Bone marrow (tissue), 2 donors: ENCODE measurements around the gene OLAH.
"Not testable (repeated sequence)": the region's sequence is repeated elsewhere in the genome, so short reads cannot be mapped to it uniquely, and the experiment has no call there.

Source experiments
- DNase-seq, 2 donors: peaks; one replicate each; lab custom pipeline; 2025; lab: John Stamatoyannopoulos, UW

OLAH gene

DNA sequence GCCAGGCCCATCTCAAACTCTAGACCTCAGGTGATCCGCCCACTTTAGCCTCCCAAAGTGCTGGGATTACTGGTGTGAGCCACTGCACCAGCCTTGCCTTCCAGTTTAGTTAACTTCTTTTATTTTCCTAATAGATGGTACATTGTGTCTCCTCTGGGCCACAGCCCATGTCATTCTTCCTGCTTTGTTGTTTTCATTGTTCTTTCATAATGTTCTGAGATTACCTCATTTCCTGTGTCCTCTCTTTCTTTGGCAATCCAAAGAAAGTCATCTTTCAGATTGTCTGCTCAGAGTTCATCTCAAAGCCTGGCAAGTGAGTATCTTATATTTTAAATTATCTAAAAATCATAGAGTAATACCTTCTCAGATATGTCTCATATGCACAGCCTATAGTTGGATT, at the start of gene OLAH:
Gene OLAH, plus strand, starts transcription at position 270 of the 400 bp plus-strand sequence. CDS start 3,346 bp downstream, outside the sequence.
- no peak for DNase-seq

GRCh38 chr10:14995964-14996565, 47.7 kb upstream of the OLAH start:
- DNase-seq: no peak

- DNase-seq: not testable (repeated sequence)
Observed at GRCh38 chr10:15013530-15013929, 30.2 kb upstream of the OLAH start.

GRCh38 chr10:15015451-15015850, 28.3 kb upstream of the OLAH start:
- no peak for DNase-seq

- DNase-seq: not testable (repeated sequence)
Observed at GRCh38 chr10:15020966-15021365, 22.8 kb upstream of the OLAH start.

DNA sequence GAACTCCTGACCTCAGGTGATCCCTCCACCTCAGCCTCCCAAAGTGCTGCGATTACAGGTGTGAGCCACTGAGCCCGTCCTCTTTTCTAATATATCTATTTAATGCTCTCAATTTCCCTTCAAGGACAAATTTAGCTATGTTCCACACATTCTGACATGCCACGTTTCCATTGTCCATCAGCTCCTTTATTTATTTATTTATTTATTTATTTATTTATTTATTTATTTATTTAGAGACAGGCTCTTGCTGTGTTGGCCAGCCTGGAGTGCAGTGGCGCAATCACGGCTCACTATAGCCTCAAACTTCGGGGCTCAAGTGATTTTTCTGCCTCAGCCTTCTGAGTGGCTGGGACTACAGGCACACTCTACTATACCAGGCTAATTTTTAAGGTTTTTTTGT, 20.7 kb upstream of the OLAH start:
- DNase-seq: not testable (repeated sequence)

DNA sequence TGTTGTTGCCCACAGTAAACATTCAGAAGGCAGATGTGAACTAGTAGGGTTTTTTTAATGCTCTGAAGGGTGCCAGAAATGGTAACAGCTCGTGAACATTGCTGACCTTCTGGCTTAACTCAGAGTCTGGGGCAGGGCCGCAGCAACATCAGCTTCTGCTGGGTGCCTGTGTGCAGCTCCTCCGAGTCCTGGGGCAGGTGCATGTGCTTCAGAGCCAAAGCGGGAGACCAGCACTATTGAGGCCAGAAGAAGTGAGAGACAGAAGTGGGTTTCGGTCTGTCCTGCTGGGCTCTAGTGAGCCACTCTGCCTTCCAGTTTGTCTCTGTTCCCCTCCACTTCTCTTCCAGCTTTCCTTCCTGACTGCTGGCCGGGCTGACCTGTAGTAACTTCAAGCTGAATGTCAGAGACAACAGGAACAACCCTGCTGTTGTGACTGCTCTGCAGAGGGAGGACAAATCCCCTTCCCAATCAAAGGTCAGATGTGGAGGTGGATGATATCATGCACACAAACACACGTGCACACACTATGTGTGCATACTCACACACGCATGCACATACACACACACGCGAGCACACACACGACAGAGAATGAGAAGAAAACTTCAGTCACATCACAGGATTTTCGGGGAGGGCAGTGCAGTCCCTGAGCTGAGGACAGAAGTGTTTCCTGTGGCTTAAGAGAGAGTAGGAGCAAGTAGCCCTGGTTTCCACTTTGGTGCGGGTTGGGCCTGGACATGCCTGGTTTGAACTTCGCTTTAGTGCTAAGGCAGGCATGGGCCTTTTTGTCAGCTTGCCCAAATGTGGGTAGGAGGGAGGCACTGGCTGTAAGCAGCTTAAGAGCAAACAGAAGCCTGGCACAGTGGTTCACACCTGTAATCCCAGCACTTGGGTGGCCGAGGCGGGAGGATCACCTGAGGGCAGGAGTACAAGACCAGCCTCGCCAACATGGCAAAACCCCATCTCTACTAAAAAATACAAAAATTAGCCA, 19.4 kb upstream of the OLAH start:
- DNase-seq: not testable (repeated sequence)

DNA sequence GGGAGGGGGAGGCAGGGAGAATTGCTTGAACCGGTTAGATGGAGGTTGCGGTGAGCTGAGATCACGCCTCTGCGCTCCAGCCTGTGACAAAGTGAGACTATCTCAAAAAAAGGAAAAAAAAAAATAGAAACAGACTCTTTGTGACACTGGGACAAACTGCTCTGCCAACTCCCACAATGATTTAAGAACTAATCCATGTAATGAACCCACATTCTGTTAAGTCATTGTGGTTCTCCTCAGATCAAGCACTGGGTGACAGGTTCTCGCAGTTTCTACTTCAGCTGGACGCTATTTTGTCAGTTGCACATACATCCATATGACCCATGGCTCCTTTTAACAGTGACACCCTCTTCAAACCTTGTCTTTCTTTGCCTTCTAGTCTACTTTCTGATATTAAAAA, 18.7 kb upstream of the OLAH start:
- not testable (repeated sequence) for DNase-seq

GRCh38 chr10:15027741-15028140, 16.0 kb upstream of the OLAH start:
- DNase-seq: no peak

DNA sequence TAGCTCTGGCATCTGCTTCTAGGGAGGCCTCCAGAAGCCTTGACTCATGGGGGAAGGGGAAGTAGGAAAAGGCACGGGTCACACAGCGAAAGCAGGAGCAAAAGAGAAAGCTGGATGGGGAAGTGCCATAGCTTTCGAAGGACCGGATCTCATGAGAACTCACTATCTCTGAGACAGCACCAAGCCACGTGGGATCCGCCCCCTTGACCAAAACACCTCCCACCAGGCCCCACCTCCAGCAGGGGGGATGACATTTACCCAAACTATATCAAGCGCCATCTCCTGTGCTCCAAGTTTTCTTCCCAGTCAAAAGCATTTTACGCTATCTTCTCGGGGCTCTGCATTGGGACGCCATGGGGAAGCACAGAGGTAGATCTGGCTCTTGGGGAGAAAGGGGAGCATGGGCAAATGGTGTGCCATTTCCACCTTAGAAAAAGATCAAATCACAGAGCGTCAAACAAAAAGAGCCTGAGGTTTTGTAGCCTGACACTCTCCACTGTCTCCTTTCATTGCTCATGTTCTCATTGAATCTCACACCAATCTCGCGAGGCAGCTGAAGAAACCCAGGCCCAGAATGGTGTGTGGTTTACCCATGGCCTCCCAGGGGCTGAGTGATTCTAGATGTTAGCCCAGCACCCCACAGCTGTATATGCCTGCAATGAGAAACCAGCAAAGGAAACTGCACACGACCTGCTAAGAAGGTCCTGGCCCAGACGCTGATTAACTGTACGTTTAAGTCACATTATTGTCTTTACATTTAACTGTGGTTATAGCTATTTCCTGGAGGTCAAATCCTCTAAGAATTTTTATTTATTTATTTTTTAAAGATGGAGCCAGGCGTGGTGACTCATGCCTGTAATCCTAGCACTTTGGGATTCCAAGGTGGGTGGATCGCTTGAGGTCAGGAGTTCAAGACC, 8.1 kb upstream of the OLAH start:
- DNase-seq: peak; percentile 7 to 11

- no peak for DNase-seq
Observed at GRCh38 chr10:15037691-15038090, 6.1 kb upstream of the OLAH start.

GRCh38 chr10:15038416-15038815, 5.3 kb upstream of the OLAH start:
- no peak for DNase-seq

GRCh38 chr10:15045380-15045779, 1.6 kb downstream of the OLAH start:
- no peak for DNase-seq

DNA sequence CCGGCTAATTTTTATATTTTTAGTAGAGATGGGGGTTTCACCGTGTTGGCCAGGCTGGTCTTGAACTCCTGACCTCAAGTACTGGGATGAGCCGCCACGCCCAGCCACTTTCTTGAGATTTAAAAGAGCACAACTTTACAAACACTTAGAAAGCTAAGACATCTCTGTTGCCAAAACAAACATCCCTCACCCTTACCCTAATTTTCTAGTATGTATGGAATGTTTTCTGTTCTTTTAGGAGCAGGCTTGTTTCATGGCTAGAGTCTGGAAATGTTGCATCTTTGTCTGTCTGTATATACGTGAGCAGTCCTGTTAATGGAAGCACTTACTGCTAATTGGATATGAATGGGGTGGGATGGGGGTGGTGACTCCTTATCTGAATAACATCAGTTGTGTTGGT, 2.9 kb downstream of the OLAH start:
- no peak for DNase-seq

DNA sequence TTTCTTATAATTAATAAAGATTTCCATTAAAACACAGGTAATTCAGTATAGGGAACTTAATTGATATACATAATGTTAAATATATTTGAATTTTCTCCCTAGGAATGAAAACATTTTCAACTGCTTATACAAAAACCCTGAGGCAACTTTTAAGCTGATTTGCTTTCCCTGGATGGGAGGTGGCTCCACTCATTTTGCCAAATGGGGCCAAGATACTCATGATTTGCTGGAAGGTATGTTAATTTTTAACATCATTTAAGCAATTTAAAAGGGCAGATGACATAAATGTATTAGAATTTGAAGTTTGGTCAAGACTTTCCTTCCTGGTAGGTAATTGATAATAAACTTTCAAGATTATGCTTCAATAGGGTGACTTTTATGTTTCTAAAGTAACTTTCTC, 5.8 kb downstream of the OLAH start:
- DNase-seq: no peak

DNA sequence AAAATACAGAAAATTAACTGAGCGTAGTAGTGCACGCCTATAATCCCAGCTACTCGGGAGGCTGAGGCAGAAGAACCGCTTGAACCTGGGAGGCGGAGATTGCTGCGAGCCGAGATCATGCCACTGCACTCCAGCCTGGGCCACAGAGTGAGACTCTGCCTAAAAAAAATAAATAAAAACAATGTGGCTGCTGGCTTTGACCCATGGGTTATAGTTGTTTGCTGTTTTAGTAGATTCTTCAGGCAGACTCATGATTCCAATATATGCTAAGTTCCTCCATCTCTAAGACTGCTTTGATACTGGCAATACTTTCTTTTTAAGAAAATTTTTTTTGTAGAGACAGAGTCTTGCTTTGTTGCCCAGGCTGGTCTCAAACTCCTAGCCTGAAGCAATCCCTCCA, 8.4 kb downstream of the OLAH start:
- DNase-seq: no peak

GRCh38 chr10:15053061-15053460, 9.3 kb downstream of the OLAH start:
- DNase-seq: no peak

DNA sequence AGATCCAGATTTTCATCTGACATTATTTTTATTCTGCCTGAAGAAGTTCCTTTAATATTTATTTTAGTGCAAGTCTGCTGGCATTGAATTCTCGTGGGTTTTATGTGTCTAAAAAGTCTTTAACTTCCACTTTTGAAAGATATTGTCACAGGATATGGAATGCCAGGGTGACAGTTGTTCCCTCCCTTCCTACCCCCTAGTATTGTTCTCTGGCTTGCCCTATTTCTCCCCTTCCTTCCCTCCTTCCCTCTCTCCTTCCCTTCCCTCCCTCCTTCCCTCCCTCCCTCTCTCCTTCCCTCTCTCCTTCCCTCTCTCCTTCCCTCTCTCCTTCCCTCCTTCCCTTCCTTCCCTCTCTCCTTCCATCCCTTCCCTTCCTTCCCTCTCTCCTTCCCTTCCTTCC, 14.9 kb downstream of the OLAH start:
- no peak for DNase-seq

GRCh38 chr10:15059914-15060313, 16.2 kb downstream of the OLAH start:
- no peak for DNase-seq

DNA sequence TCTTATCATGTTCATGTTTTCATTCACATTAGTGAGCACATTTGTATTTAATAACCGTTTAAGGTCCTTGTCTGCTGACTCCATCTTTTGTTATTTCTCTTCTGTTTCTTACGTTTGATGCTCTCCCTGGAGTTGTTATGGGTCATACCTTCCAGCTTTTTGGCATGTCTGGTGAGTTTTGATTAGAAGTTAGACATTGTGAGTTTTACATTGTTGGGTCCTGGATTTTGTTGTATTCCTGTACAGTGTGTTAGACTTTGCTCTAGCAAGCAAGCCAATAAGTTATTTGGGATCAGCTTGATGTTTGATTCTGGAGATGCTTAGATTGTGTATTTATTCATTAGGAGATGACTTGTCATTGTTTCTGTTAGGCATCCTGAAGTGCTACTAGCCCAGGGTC, 16.9 kb downstream of the OLAH start:
- no peak for DNase-seq

DNA sequence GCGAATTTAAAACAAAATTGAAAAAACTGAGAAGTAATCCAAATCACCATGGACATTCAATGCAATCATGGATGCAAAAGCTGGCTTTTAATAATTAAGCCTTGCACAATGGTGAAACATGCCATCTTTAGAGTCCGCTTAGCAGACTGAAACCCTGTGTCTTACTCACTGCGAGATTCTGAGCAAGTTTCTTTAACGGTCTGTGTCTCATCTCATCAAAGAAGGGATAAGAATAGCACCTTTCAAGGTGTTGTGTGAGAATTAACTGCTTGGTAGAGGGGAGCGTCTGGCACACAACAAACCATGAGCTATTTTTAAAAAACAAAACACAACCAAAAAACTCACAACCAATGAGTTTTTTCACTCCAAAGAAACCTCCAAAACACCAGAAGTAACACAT, 23.4 kb downstream of the OLAH start:
- no peak for DNase-seq

DNA sequence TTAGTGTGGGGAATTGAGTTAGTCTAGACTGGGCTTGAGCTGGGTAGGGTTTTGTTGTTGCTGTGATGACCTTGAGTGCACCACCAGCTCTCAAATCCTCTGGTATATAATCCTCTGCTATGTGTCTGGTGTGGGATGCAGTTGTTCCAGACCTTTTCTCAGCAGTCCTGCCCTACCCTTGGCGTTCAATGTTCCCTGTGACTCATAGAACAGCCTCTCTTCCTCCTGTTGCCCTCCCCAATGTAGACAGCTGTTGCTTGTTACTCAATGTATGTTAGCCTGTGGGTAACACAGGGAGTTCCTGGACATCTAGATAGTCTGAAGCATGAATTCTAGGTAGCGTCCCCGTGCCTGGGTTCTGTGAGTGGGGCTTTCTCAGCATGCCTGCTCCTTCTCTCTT, 25.1 kb downstream of the OLAH start:
- DNase-seq: no peak
